ENCODE data around the gene TGFB2.

DNA sequence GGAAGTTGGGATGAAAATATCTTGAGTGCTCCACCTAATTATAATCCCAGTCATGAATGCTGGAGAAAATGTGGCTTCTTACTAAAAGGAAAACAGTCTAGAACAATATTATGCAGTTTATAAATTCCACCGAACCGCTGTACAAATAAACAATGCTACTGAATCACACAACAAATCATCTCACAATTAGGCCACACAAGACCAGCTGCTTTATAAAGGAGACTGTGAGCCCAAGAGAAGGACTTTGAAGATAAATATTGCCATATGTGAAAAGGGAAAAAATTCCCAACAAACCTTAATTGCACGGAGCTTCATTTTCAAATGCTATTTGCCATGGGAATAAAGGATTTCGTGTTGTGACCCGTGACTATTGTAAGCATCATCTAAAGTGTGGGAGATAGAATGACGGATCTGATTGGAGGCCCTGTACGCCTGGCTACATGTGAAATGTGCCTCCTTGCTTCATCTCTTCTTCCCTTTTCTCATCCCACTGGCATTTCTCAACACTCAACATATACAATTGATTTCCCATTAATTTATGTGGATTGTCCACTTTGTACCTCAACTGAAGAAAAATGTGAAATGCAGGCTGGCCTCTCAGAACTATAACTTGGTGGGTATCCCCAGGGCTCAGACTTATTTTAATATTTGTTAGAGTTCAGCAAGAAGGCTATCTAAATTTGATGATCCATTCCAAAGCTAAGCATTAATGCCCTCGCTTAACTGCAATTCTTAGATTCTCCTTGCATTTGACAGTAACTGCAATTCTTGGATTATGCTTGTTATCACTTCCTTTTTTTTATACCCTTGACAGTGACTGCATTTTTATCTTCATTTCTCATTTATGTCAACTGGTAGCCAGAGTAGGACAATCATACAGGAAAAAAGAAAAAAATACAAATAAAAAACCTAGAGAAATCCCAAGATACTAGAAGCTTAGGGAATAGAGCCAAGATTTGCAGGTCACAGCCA, 122.3 kb downstream of the TGFB2 start:
- TF ChIP-seq, protein P1, sequence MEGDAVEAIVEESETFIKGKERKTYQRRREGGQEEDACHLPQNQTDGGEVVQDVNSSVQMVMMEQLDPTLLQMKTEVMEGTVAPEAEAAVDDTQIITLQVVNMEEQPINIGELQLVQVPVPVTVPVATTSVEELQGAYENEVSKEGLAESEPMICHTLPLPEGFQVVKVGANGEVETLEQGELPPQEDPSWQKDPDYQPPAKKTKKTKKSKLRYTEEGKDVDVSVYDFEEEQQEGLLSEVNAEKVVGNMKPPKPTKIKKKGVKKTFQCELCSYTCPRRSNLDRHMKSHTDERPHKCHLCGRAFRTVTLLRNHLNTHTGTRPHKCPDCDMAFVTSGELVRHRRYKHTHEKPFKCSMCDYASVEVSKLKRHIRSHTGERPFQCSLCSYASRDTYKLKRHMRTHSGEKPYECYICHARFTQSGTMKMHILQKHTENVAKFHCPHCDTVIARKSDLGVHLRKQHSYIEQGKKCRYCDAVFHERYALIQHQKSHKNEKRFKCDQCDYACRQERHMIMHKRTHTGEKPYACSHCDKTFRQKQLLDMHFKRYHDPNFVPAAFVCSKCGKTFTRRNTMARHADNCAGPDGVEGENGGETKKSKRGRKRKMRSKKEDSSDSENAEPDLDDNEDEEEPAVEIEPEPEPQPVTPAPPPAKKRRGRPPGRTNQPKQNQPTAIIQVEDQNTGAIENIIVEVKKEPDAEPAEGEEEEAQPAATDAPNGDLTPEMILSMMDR (IDR thresholded peaks at IDR 0.05; ENCODE audit: low read depth, low read length, missing input control) = no peak
- TF ChIP-seq TAF1 (conservative IDR thresholded peaks at IDR 0.05) = no peak
- no peak for TF ChIP-seq RAD21 (IDR thresholded peaks at IDR 0.05)
- no peak for TF ChIP-seq YY1 (IDR thresholded peaks at IDR 0.05)
- no peak for TF ChIP-seq GABPA (IDR thresholded peaks at IDR 0.05 in 1 of 2, conservative IDR thresholded peaks at IDR 0.05 in 1 of 2)

All from liver (tissue), 3 donors.